ENCODE results near the gene CRTAC1.
A peak's percentile ranks its signal among the peaks of the same experiment; 100 is the strongest.

DNA sequence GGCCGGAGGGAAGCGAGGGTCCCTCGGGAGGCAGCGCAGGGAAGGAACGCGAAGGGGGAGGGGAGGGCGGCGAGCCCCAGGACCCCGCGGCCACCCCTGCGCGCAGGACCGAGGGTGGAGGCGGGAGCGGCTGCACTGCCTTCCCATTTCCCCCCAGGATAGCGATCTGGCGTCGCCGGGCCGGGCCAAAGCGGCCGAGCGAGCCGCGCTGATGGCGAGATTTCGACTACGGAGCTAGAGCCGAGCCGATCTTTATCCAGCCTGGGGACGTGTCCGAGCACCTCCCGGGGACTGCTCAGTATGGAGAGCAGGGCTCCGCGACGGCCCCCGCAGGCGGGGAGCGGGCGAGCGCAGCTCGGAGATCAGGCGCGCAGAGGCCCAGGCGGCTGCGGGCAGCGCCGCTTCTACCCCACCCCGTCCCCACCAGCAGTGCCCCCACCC lies 590 bp upstream of the CRTAC1 start:
- TF ChIP-seq EZH2phosphoT487 (IDR thresholded peaks at IDR 0.05): peak; percentile 50
- no peak for TF ChIP-seq CTCF (IDR thresholded peaks at IDR 0.05)
- peak; percentile 28 for TF ChIP-seq EZH2 (IDR thresholded peaks at IDR 0.05)
